ENCODE results near the gene TBX10.
"Not testable (repeated sequence)": the region's sequence is repeated elsewhere in the genome, so short reads cannot be mapped to it uniquely, and the experiment has no call there.

TBX10 gene

DNA sequence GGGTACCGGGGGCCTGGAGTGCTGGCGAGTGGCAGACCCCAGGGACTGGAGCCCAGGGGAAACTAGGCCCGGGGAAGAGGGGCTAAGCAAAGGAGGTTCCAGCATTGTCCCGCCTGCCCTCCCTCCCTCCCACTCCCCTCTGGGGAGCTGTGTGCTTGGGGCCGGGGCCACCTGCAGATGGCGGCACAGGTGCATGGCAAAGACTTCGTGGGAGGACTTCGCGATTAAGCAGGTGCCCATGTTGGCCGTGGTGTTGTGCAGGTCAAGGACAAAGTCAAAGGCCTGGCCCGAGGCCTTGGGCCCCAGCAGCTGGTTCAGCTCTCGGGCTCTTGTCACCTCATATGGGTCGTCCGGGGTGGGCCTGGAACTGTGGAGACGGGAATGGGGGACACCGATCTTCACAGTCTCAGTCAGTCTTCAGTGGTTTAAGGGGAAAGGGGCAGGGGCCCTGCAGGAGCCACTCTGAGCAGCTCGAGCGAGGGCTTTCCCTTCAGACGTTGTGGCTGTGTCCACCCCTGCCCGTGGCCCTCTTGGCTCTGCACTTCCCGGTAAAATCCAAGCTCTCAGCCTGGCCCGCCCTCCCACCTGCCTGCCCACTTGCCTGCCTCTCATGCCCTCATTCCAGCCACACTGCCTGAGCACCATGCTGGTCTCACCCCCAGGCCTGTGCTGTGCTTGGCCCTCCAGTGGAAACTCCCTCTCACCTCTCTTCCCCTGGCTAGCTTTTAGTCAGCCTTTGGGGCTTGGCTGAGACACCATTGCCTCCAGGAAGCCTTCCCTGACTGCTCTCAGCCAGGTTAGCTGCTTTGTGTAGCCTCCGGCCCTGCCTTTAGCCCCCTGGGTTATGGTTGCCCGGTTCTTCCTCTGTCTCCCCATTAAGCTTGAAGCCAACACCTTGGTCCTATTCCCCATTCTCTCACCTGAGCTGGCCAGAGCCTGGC, 6.2 kb upstream of the TBX10 start:
- DNase-seq (ENCODE audit: low read depth): no peak

DNA sequence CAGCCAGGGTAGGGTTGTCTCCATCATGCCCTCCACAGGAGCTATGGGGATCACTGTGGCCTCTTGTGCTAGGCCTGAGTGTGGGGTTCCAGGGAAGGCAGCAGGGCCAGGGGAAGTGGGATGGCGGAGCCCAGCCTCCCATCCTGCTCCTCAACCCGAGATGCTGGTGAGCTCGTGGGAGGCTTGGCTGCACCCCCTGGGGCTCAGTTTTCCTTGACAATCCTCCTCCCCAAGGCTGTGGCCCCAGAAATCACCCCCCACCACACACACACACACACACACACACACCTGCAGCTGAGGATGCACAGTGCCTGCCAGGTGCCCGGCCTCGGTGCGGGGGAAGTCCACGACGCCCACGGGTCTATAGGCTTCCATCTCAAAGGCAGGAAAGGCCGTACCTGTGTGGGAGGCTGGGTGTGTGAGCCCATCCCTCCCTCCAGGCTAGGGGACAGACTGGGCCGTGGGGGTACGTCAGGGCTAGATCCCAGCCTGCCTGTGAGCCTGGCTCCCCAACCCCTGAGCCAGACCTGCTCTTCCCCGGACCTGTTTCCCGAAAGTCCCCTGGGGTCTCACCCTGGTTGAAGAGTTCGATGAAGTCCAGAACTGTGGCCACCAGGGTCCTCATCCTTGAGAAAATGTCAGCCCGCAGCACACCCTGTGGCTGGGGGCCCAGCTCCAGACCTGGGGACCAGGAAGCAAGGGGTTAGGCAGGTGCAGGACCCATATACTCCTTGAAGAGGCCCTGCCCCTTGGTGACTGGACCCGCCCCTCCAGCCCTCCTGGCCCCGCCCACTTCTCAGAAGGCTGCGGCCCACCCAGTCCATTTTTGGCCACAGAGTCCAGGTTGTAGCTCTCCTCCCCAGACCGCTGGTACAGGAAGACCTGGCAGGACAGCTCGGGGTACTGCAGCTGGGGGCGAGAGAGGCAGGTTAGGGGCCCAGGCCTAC, 5.2 kb upstream of the TBX10 start:
- DNase-seq (ENCODE audit: low read depth): no peak

DNA sequence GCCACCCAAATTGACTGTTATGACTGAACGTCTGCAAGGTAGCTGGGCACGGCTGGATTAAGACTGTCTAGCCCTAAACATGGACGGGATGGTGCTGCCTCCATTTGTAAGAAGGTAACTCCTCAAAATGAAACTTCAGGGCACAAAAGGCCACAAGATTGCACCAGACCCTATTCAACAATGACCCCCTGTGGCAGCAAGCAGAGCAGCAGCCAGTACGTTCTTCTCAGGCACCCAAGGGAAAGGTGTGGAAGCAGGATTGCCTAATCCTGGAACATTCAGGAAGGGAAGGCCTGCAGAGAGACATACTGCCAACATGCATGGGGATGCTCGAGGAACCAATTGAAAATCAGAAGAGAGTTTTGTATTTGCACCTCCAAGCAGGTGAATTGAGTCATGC, 4.5 kb upstream of the TBX10 start:
- no peak for DNase-seq (ENCODE audit: low read depth)

DNA sequence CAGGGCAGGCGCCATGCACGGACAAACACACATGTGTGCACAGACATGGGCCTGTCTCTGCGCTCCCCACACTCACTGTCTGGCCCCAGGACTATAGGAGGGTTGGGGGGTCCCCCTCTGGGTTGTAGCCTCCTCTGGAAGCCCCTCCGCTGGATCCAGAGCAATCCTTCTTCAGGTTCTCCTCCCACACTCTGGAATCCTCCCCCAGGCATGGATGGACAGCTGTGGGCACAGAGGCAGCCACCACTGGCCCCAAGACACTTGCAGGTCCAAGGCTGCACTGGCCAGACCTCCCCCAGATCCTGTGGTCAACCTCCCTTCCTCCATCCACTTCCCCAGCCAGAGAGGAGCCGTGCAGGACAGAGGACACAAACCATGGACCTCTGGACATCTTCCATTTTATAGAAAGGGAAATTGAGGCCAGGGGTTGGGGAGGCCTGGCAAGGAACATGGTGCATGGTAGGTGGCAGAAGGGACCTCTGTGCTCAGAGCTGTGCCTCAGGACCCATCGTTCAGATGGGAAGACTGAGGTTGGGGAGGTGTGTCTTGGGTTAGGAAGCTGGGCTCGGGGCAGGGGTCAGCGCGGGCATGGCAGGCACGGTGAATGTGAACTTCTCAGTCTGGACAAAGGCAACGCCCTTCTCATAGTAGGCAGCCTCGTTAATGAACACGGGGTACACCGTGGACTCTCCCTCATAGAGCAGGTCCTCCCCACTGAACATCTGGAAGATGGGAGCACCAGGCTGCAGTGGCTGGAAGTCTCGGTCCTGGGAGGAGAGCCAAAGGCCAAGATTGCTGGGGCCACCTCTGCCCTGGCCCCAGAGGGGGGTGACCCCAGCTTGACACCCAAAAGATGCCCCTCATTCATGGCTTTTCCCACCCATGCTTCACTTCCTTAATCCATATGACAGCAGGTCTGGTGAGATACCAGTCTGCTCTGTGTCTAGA, 2.9 kb upstream of the TBX10 start:
- DNase-seq (ENCODE audit: low read depth): no peak

DNA sequence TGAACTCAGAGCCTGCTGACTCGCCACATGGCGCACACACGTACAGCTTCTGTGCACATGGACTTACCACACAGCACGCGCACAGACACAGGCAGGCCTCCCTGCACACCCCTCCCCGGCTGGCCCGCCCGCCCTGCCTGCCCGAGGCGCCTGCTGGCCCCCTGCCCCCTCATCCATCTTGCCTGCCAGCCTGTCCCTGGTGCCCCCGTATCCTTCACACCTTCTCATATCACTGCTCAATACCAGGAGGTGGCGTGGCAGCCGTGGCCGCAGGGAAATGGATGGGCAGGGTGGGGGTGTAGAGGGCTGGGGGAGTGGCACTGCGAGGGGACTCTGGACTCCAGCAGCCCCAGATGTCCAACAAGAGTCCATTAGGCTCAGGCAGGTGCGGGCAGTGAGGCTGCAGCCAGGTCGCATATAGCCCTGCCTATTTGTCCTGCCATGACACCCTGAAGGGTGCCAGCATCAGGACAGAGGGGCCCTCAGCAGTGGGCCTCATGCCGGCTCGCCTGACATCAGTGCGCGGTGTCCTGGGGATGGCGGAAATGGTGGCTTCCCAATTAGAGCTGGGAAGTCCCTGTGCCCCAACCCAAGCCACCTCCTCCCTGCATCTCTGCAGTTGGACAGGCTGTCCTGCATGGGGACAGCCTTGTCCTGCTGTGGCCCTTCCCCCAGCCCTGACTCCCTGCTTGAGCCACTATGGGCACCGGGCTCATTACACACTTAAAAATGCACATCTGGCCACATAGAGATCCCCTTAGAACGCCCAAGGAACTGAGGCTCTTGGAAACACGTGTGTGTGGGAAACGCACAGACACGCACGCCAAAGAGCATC, 2.0 kb upstream of the TBX10 start:
- DNase-seq (ENCODE audit: low read depth): no peak

DNA sequence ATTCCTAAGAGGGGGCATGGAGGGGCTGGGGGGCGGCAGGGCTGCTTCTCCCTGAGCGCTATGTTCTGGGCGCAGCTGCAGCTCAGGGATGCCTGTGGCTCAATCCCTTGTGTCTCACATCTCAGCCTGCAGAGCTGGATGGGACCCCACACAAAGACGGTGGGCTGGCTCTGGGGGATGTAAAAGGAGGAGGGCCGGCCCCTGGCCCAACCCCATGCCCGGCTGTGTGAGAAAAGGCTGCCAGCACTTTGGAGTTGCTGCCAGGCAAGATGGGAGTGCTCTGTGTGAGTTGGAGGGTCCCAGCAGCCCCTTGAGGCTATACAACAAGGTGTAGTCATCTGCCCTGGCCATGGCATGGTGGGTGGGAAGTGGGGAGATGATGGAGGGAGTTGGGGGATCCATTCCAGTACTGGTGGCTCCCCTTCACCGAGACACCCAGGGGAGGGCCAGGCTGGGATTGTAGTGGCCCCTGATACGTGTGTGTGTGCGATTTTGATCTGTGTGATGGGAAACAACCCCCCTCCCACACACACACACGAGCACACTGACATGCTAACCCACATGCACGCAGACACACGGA, 1.3 kb upstream of the TBX10 start:
- DNase-seq (ENCODE audit: low read depth): no peak

DNA sequence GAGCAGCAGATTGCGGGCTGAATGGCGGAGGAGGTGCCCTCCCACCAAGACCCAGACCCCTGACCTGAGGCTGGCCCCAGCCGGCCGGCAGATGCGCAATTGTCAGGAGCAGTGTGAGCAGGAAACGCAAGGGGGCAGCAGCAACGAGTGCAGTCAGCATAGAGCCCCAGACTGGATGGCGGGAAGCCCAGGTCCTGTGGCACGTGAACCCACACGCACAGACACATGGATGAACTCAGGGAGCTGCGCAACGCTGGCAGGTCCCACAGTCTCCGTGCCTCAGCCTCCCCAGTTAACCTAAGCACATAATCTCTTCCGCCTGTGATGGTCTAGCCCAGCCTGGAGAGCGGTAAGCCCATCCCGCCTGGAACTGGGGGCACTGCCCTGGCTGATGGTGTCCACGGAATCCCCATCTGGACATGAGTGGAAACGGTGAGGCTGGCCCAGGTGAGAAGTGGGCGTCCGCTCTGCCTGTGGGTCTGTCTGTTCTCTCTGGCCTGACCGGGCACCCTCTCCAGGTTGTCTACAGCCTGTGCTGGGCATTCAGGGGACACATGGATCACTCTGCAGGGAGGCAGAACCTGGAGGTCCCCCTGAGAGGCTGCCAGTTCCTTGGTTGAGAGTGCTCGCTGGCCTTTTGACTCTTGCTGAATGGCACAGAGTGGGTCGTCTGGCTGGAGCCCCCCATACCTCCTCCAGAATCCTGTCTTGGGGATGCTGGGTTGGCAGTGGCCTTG, 626 bp upstream of the TBX10 start:
- DNase-seq (ENCODE audit: low read depth): peak; percentile 9

DNA sequence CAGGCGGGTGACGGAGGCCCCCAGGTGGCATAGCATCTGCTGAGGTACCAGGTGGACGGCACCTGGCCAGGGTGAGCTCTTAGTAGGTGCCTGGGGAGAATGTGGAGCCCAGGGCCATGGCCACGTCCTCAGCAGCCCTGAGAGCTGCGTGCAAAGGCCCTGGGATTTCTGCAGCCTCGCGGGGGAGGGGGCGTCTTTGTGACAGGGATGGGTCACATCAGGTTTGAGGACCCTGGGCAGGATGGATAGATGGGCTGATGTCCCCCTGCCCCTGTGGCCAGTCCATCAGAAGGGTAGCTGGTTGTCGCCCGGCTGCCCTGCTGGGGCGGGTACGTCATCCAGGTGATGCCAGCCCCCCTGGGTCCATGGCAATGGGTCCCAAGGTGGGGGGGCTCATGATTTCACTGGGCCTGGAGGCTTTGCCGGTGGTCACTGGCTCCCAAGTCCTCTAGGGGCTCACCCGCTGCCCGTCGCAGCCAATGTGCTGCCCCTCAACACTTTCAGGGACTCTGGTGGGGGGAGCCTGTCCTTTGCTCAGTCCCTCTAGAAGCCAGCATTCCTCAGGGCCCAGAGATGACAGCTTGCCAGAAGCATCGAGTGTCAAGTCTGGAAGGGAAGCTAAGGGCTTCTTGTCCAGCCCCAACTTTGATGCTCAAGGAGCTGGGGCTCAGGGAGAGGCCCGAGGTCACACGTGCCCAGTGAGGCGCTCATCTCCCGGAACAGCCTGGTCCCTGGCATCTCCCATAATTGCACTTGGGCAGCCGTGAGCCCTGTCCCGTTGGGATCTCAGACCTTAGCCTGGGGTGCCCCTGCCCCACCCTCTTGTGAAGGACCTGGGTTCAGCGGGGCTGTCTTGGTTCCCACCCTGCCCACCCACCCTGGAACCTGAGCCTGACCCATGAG, 777 bp downstream of the TBX10 start:
- DNase-seq (ENCODE audit: low read depth): no peak

DNA sequence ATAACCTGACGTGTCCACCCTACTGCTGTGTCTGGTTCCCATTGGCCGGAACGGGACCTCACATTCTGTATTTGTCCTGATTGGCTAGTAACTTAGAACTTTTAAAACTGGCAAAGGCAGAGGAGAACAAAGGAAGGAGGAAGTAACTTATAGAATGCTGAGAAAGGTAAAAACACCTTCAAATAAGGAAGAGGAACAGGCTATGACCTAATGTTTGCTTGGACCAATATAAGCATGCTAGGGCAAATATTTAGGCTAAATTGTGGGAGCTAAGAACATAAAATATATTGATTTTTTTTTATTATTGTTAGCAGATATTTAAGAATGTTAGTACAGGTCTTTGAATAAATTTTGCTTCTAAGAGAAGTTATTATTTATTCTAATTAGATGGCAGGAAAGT, 2.1 kb downstream of the TBX10 start:
- not testable (repeated sequence) for DNase-seq (ENCODE audit: low read depth)

DNA sequence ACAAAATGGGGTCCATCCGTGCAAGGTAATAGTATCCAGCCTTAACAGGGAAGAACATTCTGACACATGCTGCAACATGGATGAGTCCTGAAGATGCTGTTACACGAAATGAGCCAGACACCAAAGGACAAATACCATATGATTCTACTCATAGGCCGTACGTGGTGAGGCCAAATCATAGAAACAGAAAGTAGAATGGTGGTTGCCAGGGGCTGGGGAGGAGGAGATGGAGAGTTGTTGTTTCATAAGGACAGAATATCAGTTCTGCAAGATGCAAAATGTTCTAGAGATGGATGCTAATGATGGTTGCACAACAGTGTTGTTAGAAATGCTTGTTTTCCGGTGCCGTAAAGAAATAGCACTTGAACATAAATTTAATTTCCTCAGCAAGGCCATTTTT, 2.6 kb downstream of the TBX10 start:
- DNase-seq (ENCODE audit: low read depth): no peak

DNA sequence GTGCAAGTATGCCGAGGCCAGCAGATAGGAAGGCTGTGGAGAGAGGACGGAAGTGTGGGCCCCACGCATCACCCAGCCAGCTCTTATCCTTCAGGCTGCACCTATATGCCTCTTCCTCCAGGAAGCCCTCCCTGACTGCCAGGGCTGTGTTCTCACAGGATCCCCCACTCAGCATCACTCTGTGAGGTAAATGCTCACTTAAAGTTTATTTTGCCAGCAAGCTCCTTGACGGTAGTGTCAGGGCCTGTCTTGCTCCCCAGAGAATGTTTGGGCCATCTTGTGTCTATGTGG, 4.4 kb downstream of the TBX10 start:
- no peak for DNase-seq (ENCODE audit: low read depth)

DNA sequence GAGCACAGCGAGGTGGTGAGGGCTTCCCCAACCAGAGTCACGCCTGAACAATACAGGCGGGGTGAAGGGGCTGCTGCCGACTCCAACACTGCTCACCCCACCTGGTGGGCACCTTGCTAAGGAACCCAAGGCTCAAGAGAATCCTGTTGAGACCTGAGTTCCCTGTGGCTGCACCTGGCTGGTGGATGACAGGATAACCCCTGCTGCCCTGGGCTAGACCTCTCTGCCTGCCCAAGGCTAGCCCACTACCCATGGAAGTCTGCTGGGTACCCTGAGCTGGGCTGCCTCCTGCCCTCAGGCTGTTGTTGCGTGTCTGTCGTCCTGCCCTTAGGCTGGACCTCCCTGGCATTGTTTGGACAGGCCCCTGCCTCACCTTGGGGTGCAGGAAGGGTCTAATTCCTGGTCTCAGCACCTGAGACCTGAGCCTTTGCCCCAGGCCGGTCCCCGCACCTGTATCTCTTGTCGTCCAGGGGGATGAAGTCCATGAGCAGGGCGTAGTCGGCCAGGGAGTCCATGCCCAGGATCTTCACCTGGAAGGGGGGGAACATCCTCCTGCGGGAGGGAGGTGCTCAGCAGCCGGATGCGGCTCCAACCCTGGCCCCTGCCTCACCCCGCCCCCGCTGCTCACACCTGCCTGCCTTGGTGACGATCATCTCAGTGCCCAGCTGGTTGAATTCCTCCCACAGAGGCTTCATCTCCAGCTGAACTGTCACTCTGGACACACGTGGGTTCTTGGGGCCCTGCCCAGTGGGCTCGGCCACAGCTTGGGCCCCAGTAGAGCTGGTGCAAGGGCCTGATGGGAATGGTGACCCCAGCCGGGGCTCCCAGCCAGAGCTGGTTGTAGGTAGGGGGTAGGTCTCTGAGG, 5.0 kb downstream of the TBX10 start:
- DNase-seq (ENCODE audit: low read depth): no peak

DNA sequence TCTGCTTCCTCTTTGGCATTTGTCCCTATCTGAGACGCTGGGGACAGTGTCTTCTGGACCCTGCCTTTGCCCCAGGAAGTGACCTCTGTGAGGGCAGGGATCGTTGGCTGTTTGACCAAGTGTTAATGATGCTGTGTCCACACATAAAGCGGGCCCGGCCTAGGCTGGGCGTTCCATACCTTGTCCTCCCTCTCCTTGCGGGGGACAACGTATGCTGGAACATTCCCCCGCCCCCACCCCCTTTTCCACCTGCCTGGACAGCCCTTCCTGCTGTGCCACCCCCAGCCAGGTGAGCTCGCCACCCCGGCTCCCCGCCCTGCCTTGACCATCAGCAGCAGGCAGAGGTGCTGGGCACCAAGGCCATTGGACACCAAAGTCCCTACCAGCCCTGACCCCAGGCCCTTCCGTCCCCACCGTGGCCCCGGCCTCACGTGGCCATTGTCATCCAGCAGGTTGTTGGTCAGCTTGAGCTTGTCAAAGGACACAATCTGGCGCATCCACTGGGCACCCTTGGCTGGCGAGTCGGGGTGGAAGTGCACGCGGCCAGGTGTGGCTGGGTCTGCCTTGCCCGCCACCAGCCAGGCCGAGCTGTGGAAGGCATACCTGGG, 5.7 kb downstream of the TBX10 start:
- DNase-seq (ENCODE audit: low read depth): no peak

DNA sequence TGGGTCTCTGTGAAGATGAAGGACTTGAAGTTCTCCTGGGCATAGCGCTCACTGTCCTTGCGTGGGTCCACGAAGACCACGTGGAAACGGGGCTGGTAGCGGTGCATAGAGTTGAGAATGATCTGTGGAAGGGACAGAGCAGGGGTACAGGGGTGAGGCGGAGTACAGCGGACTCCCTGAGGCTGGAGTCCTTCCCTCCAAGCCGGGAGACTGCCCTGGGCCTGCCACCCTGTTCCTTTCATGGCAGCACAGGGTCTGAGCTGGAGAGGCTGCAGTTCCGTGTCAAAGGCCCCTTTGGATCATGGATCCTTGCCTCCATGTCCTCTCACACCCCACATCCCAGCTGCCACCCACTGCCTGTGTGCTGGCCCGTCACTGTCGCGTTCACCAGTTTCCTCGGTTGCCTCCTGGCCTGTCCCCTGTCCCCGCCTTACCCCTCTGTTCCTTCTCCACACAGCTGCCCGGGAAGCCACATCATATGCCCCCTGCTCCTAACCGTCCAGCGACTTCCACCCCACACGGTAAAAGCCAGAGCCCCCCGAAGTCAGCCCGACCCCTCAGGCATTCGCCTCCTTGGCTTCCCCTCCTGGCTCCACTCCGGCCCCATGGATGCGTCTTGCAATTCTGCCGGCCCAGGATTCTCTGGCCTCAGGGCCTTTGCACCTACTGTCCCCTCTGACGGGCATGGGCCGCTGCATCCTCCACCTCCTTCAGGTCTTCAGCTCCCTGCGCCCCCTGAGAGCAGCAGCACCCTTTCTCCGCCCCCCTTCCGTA, 6.4 kb downstream of the TBX10 start:
- no peak for DNase-seq (ENCODE audit: low read depth)

DNA sequence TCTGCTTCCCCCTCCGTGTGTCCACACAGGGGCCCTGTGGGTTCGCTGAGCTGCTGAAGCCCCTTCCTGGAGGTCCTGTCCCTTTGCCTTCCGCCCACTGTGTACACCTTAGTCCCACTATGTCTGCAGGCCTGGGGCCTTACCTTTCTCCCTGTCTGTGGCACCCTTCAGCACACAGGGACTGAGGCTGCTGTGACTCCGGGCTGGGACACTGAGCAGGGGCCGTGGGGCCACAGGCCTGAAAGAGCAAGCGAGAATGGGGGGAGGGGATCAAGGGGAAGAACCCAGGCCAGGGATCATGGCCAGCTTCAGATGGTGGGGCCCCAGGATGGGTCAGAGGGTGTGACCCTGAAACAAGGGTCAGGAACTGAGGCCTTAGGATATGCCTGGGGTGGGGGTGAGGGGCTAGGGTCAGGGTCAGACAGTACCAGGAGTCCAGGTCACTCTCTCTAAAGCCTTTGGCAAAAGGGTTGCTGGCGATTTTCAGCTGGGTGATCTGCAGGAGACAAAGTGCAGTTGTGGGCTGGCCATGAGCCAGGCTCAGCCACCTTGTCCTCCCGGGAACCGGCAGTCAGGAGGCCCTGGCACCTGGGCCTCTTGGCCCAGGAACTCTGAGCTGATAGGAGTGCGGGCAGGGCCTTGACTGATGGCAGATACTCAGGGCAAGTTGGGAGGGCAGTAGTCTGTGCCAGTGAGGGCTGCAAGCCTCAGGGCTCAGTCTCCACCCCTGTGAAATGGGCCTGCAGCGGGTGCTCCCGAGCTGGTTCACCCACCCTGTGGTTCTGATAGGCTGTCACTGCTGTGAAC, 7.2 kb downstream of the TBX10 start:
- no peak for DNase-seq (ENCODE audit: low read depth)

DNA sequence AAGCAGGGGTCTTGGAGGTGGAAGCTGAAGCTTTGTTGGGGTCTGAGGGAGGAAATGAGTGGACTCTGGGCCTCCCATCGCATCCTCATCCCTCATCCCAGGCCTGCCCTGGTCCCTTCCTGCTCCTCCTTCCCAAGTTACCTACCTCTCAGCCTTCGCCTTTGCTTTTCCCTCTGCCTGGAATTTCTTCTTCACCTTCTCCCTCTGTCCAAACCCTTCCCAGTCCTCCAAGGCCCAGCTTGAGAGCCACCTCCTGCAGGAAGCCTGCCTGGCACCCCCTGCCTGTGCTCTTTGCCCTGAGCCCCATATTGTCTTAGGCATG, 7.7 kb downstream of the TBX10 start:
- no peak for DNase-seq (ENCODE audit: low read depth)

Data from GM04503 (cell line).